GM21390 (cell line): ENCODE data around the gene SNX8.

Source experiments
- ATAC-seq: cut with Tn5 transposase; IDR thresholded peaks from one replicate; pipeline ENCODE4 v1.9.1; 2021; ENCODE audit not compliant: unreplicated experiment

SNX8 gene

GRCh38 chr7:2208712-2209111 is 105.5 kb downstream of the SNX8 start:
- no peak for ATAC-seq

DNA sequence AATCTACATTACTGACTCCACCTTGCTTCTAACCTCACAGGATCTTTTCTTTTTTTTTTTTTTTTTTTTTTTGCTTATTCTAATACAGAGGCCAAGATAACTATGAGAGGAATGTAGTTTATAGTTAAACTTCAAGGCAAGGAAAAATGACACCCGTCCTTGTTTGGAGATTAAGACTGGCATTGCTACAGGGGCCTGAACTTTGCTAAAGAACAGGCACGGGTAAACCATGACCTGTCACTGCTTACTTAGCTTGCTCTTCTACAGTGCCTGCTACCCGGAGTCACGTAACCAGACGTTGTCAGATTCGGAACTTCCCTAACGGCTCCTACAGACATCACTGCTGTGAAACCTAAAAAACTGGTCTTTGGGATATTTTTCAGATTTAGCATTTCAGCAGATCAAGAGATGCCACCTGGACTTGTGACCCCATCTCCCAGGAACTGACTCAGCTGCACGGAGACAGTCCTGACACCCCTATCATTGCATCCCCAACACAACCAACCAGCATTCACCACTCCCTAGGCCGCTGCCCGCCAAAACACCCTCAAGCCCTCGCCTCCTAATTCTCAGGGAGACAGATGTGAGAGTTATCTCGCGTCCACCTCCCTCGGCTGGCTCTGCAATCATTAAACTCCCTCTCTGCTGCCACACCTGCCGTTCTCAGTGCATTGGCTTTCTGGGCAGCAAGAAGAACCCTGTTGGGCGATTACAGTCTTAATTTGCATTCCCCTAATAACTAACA is 109.0 kb downstream of the SNX8 start:
- no peak for ATAC-seq

DNA sequence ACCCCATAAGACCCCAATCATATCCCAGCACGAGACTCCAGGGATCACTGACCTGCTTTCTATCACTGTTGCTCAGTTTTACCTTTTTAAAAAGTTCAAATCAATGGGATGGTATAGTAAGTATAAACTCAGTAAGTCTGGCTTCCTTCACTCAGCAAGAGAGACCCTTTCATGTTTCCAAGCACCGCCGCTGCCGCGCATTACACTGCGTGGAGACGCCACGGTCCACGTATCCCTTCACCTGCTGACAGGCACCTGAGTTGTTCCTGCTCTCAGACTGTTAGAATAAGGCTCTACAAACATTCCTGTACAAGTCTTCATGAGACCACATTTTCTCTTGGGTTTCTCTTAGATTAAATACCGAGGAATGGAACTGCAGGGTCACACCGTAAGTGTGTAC is 109.8 kb downstream of the SNX8 start:
- no peak for ATAC-seq

- no peak for ATAC-seq
Measured at GRCh38 chr7:2203766-2204300, 110.4 kb downstream of the SNX8 start.

DNA sequence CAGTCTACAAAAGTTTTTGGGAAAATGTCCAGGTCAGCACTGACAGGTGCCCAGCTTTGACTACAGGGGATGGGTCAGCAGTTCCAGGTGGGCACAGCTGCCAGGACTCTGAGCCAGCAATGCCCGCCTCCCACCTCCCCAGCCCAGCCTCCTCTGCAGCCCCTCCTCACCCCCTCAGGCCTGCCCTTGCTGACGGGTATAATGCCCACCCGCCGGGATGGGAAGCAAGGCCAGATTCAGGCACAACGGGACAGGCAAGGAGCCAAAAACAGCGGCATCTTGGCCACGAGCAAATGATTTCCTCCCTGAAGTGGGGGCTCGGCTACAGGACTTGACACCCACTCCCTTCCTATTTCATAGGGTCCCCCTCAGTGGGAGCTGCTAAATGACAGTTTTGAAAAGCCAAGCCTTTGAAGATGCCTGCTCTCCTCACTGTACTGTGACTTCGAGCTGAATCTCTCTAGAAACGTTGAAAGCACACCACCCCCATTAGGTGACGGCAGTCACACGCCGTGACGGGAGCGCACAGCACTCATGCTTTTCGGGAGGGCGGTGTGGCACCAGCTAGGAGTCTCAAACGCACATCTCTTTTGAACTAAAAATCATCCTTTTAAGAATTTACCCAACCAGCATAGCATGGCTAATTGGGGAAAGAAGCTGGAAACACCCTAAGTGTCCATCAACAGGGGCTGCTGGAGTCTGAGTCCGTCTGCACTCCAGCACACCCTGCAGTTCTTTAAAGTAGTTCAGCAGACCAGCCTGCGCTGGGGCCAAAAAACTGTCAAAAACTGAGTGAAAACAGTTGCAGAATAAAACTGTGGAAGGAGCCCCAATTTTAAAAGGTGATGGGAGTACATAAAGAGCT is 111.1 kb downstream of the SNX8 start:
- ATAC-seq, result no peak

- no peak for ATAC-seq
Measured at GRCh38 chr7:2202361-2202761, 111.9 kb downstream of the SNX8 start.
